GM12874 (cell line): ENCODE measurements around the gene SPON1.

Experiments used
- TF ChIP-seq, protein P1 (sequence below): IDR thresholded peaks from 2 replicates; pipeline ENCODE4 v1.5.1; 2011; ENCODE audit warnings: low read depth, mild to moderate bottlenecking, control low read depth, low read length, moderate library complexity; ENCODE audit not compliant: insufficient read depth

The SPON1 gene

DNA sequence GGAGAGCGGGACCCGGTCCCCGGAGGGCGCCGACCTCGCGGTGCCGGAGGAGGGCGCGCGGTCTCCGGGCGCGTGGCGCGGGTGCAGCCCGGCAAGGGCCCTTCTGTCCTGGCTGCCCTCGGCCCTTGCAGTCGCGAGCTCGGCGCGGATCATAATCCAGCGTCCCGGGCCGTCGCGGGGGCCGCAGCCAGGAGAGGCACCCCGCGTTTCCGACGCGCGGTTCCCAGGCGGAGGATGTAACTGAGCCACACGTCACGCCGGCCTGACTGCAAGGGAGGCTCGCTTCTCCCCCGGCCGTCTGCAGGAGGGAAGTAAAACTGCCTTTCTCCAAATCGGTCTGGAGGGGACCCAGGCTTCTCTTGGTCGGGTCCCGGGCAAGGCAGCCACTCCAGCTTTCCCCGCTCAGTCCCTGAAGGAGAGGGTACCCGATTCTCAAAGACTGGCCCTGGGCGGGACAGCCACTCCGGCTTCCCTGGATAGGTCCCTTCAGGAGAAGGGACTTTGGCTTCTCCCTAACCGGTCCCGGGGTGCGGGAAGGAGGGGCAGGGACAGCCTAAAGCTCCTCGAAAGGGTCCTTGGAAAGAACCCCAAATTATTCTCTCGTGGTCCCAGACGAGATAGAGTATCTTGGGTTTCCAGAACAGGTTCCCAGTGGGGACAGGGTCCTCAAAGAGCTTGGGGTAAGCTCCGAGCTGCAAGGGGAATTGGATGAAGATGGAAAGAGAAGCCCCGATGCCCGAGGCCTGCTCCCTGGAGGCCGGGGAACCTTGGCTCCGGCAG lies 836 bp downstream of the SPON1 start:
- TF ChIP-seq, protein P1, sequence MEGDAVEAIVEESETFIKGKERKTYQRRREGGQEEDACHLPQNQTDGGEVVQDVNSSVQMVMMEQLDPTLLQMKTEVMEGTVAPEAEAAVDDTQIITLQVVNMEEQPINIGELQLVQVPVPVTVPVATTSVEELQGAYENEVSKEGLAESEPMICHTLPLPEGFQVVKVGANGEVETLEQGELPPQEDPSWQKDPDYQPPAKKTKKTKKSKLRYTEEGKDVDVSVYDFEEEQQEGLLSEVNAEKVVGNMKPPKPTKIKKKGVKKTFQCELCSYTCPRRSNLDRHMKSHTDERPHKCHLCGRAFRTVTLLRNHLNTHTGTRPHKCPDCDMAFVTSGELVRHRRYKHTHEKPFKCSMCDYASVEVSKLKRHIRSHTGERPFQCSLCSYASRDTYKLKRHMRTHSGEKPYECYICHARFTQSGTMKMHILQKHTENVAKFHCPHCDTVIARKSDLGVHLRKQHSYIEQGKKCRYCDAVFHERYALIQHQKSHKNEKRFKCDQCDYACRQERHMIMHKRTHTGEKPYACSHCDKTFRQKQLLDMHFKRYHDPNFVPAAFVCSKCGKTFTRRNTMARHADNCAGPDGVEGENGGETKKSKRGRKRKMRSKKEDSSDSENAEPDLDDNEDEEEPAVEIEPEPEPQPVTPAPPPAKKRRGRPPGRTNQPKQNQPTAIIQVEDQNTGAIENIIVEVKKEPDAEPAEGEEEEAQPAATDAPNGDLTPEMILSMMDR = no peak

DNA sequence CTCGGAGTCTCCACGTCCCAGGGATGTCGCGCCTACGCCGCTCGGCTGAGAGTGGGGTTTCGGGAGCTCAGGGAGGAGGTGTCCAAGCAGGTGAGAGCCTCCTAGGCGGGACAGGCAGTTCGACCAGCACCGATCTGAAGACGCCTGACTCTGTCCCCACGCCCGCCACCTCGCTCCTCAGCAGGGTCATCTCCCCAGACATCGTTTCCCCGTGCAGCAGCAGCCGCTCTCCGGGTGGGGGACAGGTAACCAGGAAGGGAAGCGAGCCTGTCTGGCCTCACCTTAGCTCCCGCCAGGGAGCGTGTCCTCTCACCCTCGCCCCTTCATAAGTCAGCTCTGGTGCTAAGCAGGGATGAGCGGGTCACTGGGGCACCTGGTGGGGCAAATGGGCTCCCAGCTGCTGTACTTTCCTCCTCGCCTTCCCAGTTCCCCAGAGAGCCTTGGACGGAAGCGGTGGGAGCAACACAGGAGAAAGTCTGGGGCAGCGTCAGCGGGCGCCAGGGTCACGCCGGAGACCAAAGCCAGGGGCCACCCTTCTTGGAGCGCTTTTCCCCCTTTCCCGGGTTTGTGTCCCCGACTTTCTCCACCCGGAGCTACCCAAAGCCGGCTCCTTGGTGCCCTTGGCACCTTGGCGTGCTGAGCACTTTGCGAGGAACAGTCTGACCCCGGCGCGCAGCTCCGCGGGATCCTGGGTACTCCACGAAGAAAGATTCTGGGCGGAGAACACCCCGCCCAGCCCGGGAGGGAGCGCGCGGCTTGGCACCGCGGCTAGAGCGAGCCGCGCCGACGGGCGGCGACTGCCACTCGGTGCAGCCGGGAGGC lies 1.6 kb downstream of the SPON1 start:
- TF ChIP-seq, protein P1 = no peak

DNA sequence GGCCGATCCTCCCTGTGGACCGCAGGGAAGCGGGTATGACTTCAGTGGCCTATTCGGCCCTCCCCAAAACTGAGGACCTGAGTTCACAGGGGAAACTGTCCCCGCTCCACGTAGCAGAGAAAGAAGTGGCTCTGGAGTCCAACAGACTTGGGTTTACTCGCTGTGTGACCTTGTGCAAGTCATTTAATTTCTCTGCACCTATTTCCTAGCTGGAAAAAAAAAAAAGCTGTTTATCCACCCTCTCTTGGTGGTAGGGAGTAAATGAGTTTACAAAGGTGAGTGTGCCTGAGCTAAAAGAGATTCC lies 2.2 kb downstream of the SPON1 start:
- TF ChIP-seq, protein P1 = no peak

DNA sequence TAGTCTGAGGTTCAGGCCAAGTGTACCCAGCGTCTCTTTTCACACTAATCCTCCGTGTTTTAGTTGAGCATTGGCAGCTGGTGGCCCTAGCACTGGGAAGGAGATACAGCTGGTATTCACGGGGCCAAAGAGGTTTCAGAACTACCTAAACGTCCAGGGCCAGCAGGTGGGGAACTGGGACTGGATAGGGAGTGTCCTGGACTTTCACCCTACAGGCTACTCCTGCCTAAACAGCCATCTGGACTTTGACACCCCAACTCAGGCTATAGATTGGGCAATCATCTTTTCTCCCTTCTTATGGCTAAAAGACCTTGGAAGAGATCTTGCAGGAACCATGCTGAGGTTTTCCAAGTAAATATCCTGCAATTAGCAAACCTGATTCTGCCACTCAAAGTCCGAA lies 2.8 kb downstream of the SPON1 start:
- TF ChIP-seq, protein P1 = no peak

DNA sequence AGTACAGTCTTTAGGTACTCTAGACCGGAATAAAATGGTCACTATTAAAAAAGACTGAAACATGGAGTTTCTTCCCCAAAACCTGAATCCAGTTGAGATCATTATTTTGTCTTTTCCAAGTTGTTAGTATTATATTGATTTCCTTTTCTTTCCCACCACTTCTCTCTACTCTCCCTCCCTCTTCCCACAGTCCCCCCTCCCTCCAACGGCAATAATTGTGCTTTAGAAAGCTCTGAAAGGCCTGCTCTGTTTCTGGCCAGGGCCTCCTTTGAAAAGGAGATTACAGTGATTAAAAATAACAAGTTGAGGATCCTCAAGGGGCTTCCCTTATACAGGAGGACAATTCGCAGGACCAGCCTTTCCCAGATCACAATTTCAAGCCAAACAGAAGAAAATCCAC lies 3.5 kb downstream of the SPON1 start:
- TF ChIP-seq, protein P1 = no peak

DNA sequence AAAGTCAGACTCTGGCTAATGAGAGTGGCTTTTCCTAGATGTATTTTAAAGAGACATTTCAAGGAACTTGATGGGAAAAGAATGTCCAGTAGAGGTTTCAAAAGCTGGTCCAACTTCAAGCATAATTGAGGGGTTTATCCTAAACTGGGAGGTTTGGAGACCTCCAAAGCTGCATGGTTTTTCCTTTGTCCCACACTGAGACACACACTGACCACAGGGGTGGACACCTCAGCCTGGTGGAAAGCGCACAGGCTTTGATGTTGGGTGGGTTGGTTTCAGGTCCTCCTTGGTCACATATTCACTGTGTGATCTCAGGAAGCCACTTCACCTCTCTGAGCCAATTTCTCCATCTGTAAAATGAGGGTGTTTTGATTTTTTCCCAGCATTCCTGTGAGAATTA lies 4.0 kb downstream of the SPON1 start:
- TF ChIP-seq, protein P1 = no peak

DNA sequence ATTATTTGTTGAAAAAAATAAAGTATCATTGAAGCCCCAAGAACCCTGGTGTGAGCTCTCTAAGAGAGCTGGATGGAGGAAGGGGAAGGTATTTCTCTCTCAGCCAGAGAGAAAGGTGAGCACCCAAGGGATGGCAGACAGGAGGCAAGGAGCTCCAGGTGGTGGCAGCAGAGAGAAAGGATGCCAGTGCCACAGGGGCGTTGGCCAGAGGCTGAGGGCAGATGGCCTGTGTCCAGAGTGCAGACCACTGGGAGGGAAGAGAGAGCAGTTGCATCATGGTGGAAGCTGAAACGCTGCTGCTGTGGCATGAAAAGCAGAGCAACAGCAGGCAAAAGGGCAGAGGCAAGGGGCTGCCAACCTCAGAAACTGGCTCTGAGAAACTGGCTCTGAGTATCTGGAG lies 8.5 kb downstream of the SPON1 start:
- TF ChIP-seq, protein P1 = peak; percentile 31; the same call in 1 of the 2 replicates
